Stimulated activated CD4-positive, alpha-beta T cell treated with anti-CD3 and anti-CD28 coated beads, Interleukin-1b, Interleukin-23, amount 100 ng/mL, for 24 hours (primary cell): ENCODE measurements around the gene KDM4B.

ENCODE experiments used
- DNase-seq, 4 experiments: peaks; one replicate each; pipeline ENCODE4 v3.0.0-alpha.2; 2020; ENCODE audit warnings: low read depth in 4 of 4, low spot score in 1 of 4

The KDM4B gene

DNA sequence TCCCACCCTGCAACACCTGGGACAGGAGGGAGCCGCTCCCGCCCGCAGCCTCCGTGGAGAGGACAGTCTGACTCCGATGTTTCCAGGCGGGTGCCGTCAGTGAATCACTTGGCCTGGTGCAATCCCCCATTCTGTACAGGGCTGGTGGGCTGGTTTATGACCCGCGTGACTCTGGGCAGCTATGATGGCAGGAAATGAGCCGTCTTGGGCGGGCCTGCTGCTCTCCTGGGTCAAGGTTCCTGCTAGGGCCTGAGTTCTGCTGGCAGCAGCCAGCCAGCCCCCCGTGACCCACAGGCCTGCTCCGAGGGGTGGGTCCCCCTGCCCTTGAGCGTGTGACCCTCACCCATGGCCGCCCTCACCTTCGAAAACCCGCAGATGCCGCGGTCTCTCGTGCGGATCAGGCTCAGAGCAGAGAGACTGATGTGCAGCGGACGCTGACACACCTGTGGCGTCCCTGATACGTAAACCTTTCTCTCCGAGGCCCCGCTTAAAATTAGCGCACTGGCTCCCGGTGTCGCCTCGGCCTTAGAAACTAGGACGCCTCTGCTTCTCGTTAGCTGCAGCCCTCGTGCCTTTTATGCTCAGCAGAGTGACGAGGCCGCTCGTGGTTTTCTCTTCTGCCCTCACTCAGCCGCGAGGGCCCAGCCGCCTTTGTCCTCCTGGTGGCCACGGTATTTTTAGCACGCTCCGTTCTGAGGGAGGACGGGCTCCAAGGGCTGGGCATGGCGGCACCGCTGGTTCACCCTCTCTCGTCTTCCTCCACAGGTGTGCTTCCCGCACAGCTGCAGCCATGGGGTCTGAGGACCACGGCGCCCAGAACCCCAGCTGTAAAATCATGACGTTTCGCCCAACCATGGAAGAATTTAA is 63.4 kb downstream of the KDM4B start:
- DNase-seq: no peak

DNA sequence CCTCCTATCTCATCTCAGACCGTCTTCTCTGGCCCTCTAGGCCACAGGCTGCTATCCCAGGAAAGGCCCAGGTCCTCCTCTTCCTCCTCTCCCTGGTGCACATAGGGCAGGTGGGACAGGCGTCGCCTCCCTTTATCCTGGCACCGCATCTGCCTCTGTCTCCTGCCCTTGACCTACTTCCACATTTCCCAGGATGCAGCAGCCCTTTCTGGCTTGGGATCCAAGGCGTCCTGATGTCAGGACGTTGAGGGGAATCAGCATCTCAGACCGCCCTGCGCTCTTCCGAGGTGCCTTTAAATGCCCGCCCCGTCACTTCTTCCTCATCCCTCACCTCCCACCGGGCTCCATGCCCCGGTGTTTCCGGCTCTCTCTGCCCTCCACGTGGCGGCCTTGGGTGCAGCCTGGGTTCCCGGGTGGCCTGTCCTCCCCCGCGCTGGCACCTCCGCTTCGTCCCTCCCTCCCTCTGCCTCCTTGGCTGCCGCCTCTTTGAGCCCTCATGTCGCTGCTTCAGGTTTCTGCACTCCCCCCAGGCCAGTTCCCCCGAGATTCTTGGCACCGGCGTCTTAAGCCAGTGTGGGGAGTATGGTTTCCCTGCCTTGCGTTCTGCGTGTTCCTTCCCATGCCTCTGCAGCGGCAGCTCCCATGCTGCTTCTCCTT is 66.3 kb downstream of the KDM4B start:
- no peak for DNase-seq

DNA sequence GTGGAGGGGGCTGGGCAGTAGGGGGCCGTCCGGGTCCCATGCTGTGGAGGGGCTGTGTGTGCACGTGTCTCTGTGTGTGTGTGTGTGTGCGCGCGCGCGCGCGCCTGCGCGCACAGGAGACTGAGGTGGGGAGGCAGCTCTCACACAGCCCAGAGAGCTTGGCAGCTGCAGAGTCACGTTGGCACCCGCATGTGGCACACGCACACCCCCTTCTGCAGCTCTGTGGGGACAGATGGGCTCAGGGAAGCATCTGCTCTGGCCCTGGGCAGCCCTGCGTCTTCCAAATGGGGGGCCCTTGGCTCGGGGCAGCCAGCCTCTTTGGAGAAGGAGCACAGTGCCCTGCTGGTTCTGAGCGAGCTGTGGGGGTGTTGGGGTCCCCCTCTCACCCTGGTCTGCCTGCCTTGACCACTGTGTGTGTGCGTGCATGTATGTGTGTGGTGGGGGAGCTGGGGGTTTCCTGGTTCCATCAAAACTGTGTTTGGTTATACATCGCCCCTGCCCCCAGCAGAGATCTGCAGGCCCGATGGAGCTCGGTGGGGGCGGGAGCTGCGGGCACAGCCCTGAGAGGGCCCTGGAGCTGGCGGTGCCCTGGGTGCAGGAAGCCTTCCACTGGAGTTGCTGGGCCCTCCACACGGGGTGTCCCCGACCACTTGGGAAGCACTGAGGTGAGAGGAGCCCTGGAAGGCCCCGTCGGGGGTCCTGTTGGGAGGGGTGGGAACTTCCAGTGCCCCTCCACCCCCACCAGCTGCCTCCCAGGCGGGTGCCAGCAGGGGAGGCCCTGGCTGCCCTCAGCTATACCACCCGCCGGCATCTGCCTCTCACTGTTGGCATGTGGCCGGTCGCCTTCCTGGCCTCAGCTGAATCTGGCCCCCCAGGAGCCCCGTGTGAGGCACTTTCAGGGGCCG is 67.1 kb downstream of the KDM4B start:
- DNase-seq: no peak

DNA sequence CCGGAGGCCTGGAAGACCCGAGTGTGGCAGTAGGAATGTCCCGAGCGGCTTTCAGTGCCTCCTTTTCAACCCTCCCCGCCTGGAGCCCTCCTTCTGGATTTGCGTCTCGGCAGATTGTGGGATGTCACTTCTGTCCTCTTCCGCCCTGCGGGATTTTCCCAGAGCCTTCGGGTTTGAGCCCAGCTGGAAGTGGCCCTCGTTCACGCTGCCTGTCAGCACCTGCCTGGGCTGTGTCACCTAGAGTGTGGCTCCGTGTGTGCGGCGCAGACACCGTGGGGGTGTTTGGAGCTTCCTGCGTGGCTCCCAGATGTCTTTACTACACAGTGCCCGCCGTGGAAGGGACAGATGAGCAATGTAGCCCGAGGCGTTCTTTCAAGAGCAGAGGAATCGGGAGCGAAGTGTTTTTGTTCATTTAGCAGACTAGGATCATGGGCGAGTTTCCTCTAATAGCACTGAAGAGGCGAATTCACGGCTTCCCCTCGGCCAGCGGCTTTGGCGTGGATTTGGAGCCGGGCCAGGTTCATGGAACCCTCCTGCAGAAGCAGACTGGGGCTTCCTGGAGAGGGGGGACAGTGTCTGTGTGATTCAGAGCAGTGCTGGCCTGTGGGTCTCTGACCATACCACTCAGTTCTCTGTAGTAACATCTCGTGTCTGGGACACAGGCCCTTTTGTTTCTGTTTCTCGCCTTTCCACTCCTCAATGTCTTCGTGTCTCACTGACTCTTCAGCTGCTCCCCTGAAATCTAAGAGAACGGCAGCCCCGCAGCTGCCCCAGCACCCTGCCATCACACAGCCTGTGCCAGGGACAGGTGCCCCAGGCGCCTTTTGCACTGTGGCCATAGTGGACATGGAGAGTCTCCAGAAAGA is 68.0 kb downstream of the KDM4B start:
- DNase-seq: no peak

DNA sequence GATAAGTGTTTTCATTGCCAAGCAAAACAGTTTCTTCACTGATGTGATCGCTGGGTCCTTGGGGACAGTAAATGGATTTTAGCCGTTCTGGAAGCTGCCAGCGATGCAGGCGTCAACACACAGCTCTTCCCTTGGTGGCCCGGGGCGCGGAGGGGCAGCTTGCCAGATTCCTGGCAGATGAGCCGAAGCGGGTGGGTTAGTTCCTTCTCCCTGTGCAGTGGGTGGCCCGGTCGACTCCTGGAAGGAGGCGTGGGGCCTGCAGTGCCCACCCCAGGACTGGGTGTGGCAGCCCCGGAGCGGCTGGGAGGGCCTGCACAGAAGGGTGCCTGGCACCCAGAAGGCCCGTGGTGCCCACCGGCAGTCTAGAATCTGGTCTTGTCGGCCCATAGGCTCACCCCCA is 69.0 kb downstream of the KDM4B start:
- DNase-seq: no peak

DNA sequence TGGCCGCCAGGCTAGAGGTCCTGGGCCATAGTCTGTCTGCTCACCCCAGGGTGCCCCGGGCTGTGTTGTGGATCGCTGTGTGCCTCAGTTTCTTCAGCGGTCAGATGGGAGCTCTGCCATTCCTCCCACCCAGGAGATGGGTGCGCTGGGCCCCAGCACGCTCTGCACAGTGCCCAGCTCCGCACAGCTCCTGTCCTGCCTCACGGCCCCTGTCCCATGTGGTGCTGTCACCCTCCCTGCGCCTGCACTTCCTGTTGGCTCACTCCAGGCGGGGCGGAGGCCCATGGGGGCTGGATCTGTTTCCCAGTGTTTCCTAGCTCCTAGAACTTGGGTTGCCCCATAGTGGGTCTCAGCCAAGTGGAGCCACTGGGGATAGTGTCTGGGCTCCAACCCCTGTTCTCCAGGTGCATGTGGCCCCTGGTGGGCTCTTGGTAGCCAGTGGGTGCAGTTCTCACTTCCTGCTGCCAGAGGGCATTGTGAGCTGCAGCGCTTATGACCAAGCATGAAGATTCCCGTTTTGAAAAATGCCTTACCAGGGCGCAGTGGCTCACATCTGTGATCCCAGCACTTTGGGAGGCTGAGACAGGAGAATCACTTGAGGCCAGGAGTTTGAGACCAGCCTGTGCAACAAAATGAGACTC is 69.8 kb downstream of the KDM4B start:
- no peak for DNase-seq

DNA sequence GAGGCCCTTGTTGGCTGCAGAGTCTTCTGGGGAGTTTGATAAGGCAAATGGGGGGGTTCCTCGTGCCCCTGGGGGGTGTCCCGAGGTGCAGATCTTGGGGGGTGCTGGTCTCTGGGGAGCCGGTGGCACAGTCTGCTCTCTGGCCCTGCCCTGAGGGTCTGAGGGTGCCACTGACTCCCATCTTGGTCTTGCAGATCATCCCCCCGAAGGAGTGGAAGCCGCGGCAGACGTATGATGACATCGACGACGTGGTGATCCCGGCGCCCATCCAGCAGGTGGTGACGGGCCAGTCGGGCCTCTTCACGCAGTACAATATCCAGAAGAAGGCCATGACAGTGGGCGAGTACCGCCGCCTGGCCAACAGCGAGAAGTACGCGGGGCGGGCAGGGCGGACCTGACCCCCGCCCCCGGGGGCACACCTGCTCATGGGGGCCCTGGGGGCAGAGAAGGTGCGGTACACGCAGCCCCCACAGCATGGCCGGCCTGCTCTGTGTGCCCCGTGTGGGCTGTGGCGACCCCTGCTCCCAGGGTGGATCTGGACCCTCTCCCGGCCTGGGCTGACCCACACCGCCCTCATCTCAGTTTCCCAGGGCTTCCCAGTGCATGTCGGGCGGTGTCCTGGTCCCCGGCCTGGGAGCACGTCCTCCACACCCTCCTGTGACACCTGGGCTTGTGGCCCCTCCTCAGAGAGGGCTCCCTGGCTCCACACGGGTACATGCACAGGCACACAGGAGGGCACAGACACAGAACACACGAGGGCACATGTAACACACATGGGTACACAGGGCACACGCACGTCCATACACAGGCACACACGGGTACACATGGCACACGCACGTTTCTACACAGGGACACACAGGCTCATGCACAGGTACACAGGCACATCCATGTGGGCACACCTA is 71.0 kb downstream of the KDM4B start:
- no peak for DNase-seq

DNA sequence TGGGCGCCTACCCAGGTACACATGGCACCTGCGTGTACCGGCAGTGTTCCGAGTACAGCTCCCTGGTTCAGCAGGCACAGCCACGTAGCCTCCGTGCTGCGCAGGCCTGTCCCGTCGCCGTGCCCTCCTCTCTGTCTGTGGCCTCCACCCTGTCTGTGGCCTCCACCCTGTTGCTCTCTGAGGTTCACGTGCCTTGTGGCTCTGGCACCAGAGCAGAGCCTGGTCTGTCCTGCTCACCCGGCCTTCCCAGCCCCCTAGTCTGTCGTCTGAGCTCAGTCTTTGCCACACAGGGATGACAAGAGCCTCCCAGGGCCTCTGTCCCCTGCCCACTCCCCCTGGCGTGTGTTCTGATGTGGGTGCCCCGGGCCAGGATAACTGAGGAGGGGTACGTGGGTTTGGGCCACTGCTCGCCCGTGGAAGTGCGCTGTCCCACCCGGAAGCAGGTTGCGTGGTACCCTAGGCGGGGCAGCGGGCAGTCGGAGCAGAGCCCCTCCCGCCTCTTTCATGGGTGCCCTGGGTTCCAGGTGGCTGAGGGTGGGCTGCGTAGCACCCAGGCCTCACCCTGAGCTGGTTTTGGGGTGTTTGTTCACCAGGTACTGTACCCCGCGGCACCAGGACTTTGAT is 71.7 kb downstream of the KDM4B start:
- DNase-seq: no peak

DNA sequence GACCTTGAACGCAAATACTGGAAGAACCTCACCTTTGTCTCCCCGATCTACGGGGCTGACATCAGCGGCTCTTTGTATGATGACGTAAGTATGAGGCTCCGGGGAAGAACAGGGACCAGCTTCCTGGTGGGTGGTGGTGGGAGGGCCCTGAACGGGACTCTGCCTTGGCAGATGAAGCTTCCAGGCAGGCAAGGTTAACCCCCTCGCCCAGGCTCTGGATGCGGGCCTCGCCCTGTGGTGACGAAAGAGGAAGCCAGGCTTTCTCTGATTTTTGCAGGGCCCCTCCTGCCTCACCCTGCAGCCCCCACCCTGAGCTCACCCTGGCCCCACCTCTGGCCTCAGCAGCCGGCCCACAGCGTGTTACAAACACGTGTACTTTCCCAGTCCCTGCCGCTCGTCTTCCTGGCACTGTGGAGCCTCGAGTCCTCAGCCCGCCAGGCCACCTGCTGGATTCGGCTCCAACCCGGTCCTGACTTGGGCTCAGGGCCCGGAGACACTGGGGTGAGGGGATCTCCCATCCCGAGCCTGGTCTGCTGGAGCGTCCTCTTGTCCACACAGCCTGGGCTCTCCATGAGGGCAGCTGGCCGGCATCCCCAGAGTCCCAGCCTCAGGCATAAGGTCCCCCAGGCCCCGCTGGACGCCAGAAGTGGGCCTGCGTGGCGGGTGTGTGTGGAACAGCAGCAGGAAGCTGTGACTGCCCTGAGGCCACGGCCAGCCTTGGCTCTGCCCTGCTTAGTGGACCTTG is 72.4 kb downstream of the KDM4B start:
- DNase-seq: no peak

DNA sequence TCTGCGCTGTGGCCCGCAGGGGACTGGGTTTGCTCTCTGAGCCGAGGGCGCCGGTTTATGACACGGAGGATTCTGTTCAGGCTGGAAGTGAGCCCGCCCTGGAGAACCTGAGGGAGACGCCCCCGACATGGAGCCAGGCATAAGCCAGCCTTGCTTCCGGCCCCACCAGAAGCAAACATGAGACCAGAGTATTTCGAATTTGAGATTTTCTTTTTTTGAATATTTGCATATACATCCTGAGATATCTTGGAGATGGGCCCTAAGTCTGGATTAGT is 72.9 kb downstream of the KDM4B start:
- DNase-seq: no peak

DNA sequence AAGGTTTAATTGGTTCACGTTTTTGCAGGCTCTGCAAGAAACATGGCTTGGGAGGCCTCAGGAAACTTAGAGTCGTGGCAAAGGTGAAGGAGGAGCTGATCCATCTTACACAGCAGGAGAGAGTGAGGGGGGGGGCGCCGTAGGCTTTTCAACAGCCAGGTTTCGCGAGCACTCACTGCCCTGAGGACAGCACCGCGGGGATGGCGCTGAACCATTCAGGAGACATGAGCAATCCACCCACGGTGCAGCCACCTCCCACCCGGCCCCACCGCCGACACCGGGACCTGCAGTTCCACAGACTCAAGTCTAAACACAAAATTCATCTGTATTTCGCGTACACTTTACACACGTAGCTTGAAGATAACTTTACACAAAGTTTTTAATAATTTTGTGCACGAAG is 73.6 kb downstream of the KDM4B start:
- no peak for DNase-seq

DNA sequence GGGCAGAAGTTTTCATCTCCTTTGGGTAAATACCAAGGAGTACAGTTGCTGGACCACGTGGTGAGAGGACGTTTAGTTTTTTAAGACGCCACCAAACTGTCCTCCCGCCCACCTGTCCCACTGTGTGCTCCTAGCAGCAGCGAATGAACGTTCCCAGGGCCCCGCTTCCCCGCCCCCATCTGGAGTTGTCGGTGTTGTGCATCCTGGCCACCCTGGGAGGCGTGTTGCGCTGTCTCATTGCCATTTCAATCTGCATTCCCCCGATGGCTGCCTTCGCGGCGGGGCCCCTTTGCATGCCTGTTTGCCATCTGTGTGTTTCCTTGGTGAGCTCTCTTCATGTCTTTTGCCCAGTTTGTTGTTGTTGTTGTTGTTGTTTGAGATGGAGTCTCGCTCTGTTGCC is 76.1 kb downstream of the KDM4B start:
- DNase-seq: no peak

DNA sequence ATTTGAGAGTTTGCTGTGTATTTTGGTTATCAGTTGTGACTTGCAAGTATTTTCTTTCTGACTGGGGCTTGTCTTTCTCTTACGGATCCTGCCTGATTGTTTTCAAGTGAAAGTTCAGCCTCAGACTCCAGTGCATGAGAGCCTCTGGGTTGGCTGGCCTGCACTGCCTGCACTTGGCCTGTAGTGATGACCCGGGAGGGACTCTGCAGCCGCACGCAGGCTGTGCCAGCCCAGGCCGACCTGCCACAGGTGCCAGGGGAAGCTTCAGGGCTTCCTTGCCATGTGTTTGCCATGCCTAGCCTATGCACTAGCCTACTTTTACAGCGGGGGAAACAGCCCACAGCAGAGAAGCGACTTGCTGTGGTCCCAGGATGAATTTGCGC is 77.0 kb downstream of the KDM4B start:
- no peak for DNase-seq

DNA sequence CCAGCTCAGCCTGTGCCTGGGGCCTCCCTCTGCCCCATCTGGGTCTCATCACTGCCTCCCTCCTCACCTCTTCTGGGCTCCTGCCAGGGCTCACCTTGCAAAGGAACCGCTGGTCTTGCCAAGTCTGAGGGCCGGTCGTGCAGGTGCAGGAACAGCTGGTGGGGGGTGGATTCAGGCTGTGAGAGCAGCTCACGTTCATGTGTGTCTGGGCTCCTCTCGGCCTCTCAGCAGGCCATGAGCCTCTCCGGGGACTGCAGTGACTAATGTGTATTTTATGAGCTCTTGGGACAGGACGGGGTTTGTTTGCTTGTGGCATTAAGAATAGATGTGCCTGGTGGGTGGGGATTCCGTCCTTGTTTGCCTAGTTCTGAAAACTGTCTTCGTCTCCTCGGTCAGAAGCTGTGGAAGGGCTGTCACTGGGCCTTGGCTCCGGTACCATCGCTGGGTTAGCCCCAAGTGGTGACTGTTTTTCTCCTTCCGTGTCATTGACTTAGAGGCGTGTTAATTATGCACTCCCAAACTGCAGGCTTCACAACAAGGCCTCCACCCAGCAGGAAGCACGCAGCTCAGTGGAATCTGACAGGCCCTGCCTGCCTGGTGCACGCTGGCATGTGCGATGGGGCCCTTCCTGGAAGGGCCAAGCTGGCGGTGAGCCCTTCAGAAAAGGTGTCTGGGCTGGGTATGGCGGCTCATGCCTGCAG is 77.6 kb downstream of the KDM4B start:
- no peak for DNase-seq

DNA sequence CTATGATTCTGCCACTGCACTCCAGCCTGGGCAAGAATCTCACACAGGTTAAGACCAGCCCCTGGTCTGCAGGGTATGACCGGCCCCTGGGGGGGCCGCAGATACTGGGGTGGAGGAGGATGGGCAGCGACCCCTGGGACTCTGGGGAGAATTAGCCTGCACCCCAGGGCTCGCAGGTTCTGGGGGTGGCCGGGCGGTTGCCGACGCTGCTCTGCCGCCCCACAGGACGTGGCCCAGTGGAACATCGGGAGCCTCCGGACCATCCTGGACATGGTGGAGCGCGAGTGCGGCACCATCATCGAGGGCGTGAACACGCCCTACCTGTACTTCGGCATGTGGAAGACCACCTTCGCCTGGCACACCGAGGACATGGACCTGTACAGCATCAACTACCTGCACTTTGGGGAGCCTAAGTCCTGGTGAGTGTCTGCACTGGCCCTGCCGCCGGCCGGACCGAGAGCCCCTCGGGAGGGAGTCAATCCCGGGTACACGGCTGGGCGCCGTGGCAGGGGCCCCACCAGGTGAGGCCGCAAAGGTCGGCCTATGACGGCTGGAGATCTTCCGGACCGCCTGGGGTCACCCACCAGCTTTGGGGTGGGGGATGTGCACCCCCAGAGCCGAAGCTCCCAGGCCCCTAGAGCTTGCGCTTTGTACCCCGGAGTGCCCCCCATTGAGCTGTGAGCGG is 78.5 kb downstream of the KDM4B start:
- DNase-seq: no peak

DNA sequence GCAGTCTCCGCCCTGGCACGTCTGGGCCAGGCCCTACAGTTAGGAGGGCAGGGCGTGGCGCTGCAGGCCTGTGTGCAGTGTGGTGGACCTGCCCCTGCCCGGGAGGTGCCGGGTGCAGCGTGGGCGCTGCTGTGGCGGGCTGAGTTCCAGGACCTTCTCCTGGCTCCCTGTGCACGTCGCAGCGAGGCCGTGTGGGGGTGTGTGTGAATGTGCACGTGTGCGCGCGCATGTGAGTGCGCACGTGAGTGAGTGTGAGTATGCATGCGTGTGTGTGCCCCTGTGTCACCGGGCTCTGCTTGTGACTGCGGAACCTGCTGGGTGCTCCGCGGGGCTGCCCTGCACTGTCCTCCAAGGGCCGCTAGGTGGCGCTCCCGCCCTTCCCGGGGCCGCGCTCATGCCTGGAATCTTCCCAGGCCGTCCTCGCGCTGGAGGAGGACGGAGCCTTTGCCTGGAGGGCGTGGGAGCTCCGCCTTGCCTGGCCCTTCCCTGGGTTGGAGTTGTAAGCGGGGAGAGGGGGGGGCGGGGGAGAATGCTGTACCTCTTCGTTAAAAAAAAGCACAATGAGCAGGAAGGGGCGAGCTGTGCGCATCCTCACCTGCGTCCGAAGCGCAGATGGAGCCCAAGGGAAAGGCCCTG is 79.3 kb downstream of the KDM4B start:
- peak; percentile 9 to 37 (median 34) for DNase-seq
